HUES48 (cell line): ENCODE data around the gene CHRNB2.

ENCODE experiments used
- H3K27ac ChIP-seq: one replicate; pipeline ENCODE4 v1.7.0; 2013; ENCODE audit warnings: low read depth, low read length, inconsistent platforms
- H3K27me3 ChIP-seq: 2 replicates; pipeline ENCODE4 v1.6.1; 2013; ENCODE audit warnings: mild to moderate bottlenecking, low read length; ENCODE audit not compliant: control insufficient read depth, insufficient read depth
- H3K36me3 ChIP-seq: 2 replicates; pipeline ENCODE4 v1.6.1; 2013; ENCODE audit warnings: low read length; ENCODE audit not compliant: control insufficient read depth, insufficient read depth
- H3K4me1 ChIP-seq: 2 replicates; pipeline ENCODE4 v1.6.1; 2013; ENCODE audit warnings: mild to moderate bottlenecking, low read length; ENCODE audit not compliant: control insufficient read depth, insufficient read depth
- H3K4me3 ChIP-seq: 2 replicates; pipeline ENCODE4 v1.5.1; 2013; ENCODE audit warnings: mild to moderate bottlenecking, low read depth, low read length
- H3K9ac ChIP-seq: 2 replicates; pipeline ENCODE4 v1.6.1; 2013; ENCODE audit warnings: mild to moderate bottlenecking, low read depth, low read length, moderate library complexity
- H3K9me3 ChIP-seq: 2 replicates; pipeline ENCODE4 v1.6.1; 2013; ENCODE audit warnings: low read length; ENCODE audit not compliant: control insufficient read depth, insufficient read depth

The CHRNB2 gene

GRCh38 chr1:154614247-154614646 is 46.7 kb downstream of the CHRNB2 start:
- no peak overlapping the region for H3K4me3 ChIP-seq
- H3K4me1 ChIP-seq = peaks cover 58% of the 10 kb centered on the region
- no peaks in the 10 kb centered on the region for H3K36me3 ChIP-seq
- no peaks in the 10 kb centered on the region for H3K27me3 ChIP-seq
- H3K27ac ChIP-seq = no peak overlapping the region
- H3K9me3 ChIP-seq = no peaks in the 10 kb centered on the region
- no peak overlapping the region for H3K9ac ChIP-seq

GRCh38 chr1:154614901-154615300 is 47.3 kb downstream of the CHRNB2 start:
- Histone ChIP-seq H3K4me1 (peaks cover 52% of the 10 kb centered on the region), H3K9ac (no peak overlapping the region)

DNA sequence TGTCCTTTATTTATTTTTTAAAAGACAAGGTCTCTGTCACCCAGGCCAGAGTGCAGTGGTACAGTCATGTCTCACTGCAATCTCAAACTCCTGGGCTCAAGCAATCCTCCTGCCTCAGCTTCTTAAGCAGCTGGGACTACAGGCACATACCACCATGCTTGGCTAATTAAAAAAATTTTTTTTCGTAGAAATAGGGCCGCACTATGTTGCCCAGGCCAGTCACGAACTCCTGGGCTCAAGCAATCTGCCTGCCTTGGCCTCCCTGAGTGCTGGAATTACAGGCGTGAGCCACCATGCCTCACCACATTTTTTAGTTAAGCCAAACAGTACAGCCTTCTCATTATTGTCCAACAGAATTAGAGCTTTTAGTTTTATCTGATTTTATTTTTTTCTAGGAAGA is 47.8 kb downstream of the CHRNB2 start:
- no peaks in the 10 kb centered on the region for H3K36me3 ChIP-seq
- no peak overlapping the region for H3K9ac ChIP-seq
- H3K4me3 ChIP-seq = no peak overlapping the region
- no peaks in the 10 kb centered on the region for H3K9me3 ChIP-seq
- no peak overlapping the region for H3K27ac ChIP-seq
- H3K27me3 ChIP-seq = no peaks in the 10 kb centered on the region
- H3K4me1 ChIP-seq = peaks cover 47% of the 10 kb centered on the region

More at GRCh38 chr1:154614901-154615300, 47.3 kb downstream of the CHRNB2 start:
- Histone ChIP-seq H3K9me3 (no peaks in the 10 kb centered on the region), H3K36me3 (no peaks in the 10 kb centered on the region), H3K27ac (no peak overlapping the region), H3K4me3 (no peak overlapping the region), H3K27me3 (no peaks in the 10 kb centered on the region)

DNA sequence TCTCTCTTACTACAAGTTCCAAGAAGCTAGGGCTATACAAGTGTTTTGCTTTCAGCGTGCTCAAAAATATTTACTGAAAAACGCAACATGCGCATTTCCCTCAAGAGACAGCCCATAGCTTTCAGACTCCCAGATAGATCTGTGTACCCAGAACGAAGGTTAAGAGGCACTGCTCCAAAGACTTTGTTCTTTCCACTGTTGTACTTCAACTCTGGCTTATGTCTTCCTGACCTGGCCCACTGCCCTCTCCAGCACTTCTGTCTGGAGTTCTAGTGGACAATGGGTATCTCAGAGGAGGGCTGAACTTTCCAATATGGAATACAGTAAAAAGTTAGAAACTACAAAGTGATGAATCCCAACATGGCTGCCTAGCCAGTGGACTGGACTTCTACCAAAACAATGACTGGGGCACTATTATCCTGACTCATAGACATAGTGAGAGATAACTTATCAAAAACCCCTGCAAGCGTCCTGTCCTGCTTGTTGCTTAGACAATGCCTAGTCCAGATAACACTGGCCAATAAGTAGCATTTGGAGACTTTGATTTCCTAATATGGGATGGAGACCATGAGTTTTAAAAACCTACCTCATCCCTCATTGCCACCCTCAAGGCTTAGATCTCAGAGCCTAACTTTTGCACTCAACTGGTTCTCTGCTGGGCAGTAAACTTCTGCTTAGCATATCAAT is 49.2 kb downstream of the CHRNB2 start:
- Histone ChIP-seq H3K4me1 (peaks cover 35% of the 10 kb centered on the region), H3K27ac (peak overlapping the region; percentile 56), H3K36me3 (no peaks in the 10 kb centered on the region; the same call in 1 of the 2 replicates), H3K9me3 (no peaks in the 10 kb centered on the region), H3K9ac (no peak overlapping the region), H3K27me3 (no peaks in the 10 kb centered on the region), H3K4me3 (no peak overlapping the region)

GRCh38 chr1:154619181-154619948 is 51.8 kb downstream of the CHRNB2 start:
- H3K27ac ChIP-seq = no peak overlapping the region

DNA sequence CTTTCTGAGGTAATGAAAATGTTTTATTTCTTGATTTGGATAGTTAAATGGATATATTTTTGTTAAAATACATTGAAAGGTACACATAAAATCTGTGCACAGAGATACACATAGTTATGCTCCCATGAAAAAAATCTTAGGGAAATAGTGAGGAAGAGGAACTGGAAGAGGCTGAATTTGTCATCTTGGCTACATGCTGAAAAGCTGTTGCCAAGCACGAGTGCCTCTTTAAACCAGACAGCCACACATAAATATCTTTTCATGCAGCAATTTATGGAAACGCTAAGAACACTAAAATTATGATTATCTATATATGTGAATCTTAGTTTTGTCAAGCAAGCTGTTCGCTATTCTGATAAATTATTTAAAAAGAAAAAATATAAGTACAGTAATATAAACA is 53.2 kb downstream of the CHRNB2 start:
- no peaks in the 10 kb centered on the region for H3K9me3 ChIP-seq
- H3K27ac ChIP-seq = no peak overlapping the region
- no peak overlapping the region for H3K4me3 ChIP-seq
- H3K27me3 ChIP-seq = no peaks in the 10 kb centered on the region
- H3K9ac ChIP-seq = no peak overlapping the region
- no peaks in the 10 kb centered on the region; the same call in none of the 2 replicates for H3K36me3 ChIP-seq
- peaks cover 18% of the 10 kb centered on the region for H3K4me1 ChIP-seq

More at GRCh38 chr1:154619181-154619948, 51.8 kb downstream of the CHRNB2 start:
- Histone ChIP-seq H3K9ac (no peak overlapping the region), H3K4me3 (no peak overlapping the region), H3K9me3 (no peaks in the 10 kb centered on the region), H3K27me3 (no peaks in the 10 kb centered on the region), H3K36me3 (no peaks in the 10 kb centered on the region; the same call in none of the 2 replicates), H3K4me1 (peaks cover 28% of the 10 kb centered on the region)

GRCh38 chr1:154621875-154622274 is 54.3 kb downstream of the CHRNB2 start:
- Histone ChIP-seq H3K9ac (no peak overlapping the region), H3K36me3 (no peaks in the 10 kb centered on the region; the same call in none of the 2 replicates), H3K4me1 (peaks cover 12% of the 10 kb centered on the region), H3K4me3 (no peak overlapping the region), H3K27me3 (no peaks in the 10 kb centered on the region), H3K27ac (no peak overlapping the region), H3K9me3 (no peaks in the 10 kb centered on the region)

- no peak overlapping the region for H3K4me3 ChIP-seq
- H3K36me3 ChIP-seq = no peaks in the 10 kb centered on the region; the same call in none of the 2 replicates
- no peaks in the 10 kb centered on the region for H3K9me3 ChIP-seq
- no peak overlapping the region for H3K27ac ChIP-seq
- peaks cover 6% of the 10 kb centered on the region; the same call in 1 of the 2 replicates for H3K4me1 ChIP-seq
- no peaks in the 10 kb centered on the region for H3K27me3 ChIP-seq
- no peak overlapping the region for H3K9ac ChIP-seq
Measured at GRCh38 chr1:154622503-154623039, 55.0 kb downstream of the CHRNB2 start.

DNA sequence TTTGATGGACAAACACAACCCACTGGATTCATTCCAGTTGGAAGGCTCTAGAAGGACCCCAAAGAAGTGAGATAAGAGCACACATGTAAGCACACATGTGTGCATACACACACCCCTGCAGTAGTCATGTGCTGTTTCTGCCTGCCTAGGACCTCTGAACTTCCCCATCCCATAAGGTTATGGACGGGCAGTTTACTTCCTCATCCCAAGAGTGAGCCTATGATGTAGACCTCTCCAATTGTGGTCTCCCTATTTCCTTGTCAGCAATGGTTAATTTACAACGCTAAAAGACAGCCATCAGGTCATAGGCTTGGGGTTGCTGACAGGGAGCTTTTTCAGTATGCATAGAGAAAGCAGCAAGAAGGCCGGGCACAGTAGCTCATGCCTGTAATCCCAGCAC is 55.8 kb downstream of the CHRNB2 start:
- no peaks in the 10 kb centered on the region; the same call in none of the 2 replicates for H3K36me3 ChIP-seq
- H3K4me3 ChIP-seq = no peak overlapping the region
- H3K27me3 ChIP-seq = no peaks in the 10 kb centered on the region
- peaks cover 6% of the 10 kb centered on the region; the same call in 1 of the 2 replicates for H3K4me1 ChIP-seq
- no peak overlapping the region for H3K27ac ChIP-seq
- H3K9me3 ChIP-seq = no peaks in the 10 kb centered on the region
- H3K9ac ChIP-seq = no peak overlapping the region

DNA sequence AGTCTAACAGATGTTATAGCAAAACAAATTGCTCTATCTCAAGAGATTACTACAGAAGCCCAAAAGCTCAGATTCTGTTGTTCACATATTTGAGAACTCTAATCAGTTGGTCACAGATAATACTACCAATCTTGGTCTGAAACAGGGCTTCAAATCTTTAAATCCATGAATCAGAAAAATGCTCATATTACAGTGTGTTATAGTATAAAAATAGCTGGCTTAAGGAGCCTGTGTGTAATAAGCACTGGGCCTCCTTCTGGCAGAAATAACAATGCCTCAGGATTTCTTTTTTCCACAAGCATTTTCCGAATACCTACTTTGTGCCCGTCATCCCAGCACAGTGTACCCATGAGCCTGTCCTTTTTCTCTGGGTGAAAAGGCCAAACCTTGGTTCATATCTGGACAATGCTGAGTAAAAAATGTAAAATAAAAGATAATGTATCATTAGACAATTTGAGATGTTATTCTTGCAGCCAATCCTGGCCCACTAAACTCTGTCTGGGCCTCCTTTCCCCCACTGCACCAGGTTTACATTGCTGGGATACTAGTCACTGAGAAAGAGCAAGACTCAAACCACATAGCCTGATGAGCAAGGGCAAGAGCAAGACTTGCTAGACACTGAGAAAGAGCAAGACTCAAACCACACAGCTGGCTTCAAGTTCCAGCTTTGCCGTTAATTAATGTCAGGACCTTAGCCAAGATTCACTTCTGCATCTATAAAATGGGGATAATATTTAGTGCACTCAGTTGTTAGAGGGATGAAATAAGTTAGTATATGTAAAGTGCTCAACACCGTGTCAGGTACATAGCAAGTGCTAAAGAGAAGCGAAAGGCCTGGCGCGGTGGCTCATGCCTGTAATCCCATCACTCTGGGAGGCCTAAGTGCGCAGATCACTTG is 57.4 kb downstream of the CHRNB2 start:
- H3K9me3 ChIP-seq = peaks cover 4% of the 10 kb centered on the region; the same call in 1 of the 2 replicates
- no peaks in the 10 kb centered on the region for H3K27me3 ChIP-seq
- no peaks in the 10 kb centered on the region; the same call in none of the 2 replicates for H3K36me3 ChIP-seq
- peaks cover 6% of the 10 kb centered on the region; the same call in 1 of the 2 replicates for H3K4me1 ChIP-seq
- no peak overlapping the region for H3K27ac ChIP-seq
- H3K4me3 ChIP-seq = no peak overlapping the region
- no peak overlapping the region for H3K9ac ChIP-seq
